HepG2 (cell line): ENCODE results near the gene SLC19A1. TPM values are rescaled to one million over a fixed set of nuclear protein-coding genes. Genes with fewer than 3 reads are reported as not detected.

Source experiments
- ATF6 ChIP-seq: sonication (generic); formaldehyde crosslinking; conservative IDR thresholded peaks from 2 replicates; pipeline ENCODE4 v1.4.0; 2020; ENCODE audit warnings: missing genetic modification reagents
- CAMTA2 ChIP-seq: sonication (generic); formaldehyde crosslinking; IDR thresholded peaks from 2 replicates; pipeline ENCODE4 v1.4.0; 2020; ENCODE audit warnings: mild to moderate bottlenecking, missing genetic modification reagents, borderline replicate concordance
- NFYB ChIP-seq: sonication (generic); formaldehyde crosslinking; IDR thresholded peaks from 2 replicates; pipeline ENCODE4 v1.4.0; 2020; ENCODE audit warnings: missing genetic modification reagents
- NR1H2 ChIP-seq: sonication (generic); formaldehyde crosslinking; IDR thresholded peaks from 2 replicates; pipeline ENCODE4 v1.8.1; 2022; ENCODE audit warnings: low read depth, missing genetic modification reagents, borderline replicate concordance
- ZBTB7B ChIP-seq: sonication (generic); formaldehyde crosslinking; IDR thresholded peaks from 2 replicates; pipeline ENCODE4 v1.4.0; 2020; ENCODE audit warnings: missing genetic modification reagents
- ZFP1 ChIP-seq: IDR thresholded peaks from 2 replicates; pipeline ENCODE4 v1.6.1; 2016
- ZNF619 ChIP-seq: sonication (generic); formaldehyde crosslinking; IDR thresholded peaks from 2 replicates; pipeline ENCODE4 v1.4.0; 2020; ENCODE audit warnings: mild to moderate bottlenecking, missing genetic modification reagents
- ZNF75D ChIP-seq: sonication (generic); formaldehyde crosslinking; IDR thresholded peaks from 2 replicates; pipeline ENCODE4 v1.8.1; 2023; ENCODE audit warnings: missing genetic modification reagents, mild to moderate bottlenecking, borderline replicate concordance
- polyA plus RNA-seq, 8 experiments: library from polyadenylated mRNA; depleted of rRNA in 3 of 8; stranded (reverse) in 7 of 8; unstranded in 1 of 8; fragments of >200 nt; fragmentation: Illumina TruSeq in 4 of 8; extraction: Trizol in 4 of 8; gene quantifications; 2 replicates each; pipeline versions ENCODE4 v1.2.1 to v1.2.3, GENCODE V29; 2011 to 2016; ENCODE audit warnings: low read depth in 4 of 8, missing spikeins in 1 of 8, mixed read lengths in 1 of 8; ENCODE audit not compliant: insufficient read depth in 1 of 8
- total RNA-seq, 5 experiments: library from RNA; depleted of rRNA; stranded (reverse); fragments of >200 nt; fragmentation: Illumina TruSeq; extraction: Trizol; gene quantifications; 2 replicates each; pipeline ENCODE4 v1.2.3, GENCODE V29; 2016; ENCODE audit warnings: low read depth in 1 of 5
- TF ChIP-seq, protein P1 (sequence below): sonication (generic); formaldehyde crosslinking; IDR thresholded peaks from 2 replicates; pipeline ENCODE4 v1.5.0; 2020; ENCODE audit warnings: missing genetic modification reagents, mild to moderate bottlenecking, borderline replicate concordance
- TF ChIP-seq, protein P2 (sequence below): sonication (generic); formaldehyde crosslinking; IDR thresholded peaks from 2 replicates; pipeline ENCODE4 v1.4.0; 2020; ENCODE audit warnings: missing genetic modification reagents
- TF ChIP-seq, protein P3 (sequence below): sonication (generic); formaldehyde crosslinking; IDR thresholded peaks from 2 replicates; pipeline ENCODE4 v1.5.0; 2020; ENCODE audit warnings: mild to moderate bottlenecking, missing genetic modification reagents
- TF ChIP-seq, protein P4 (sequence below): sonication (generic); formaldehyde crosslinking; IDR thresholded peaks from 2 replicates; pipeline ENCODE4 v1.5.0; 2020; ENCODE audit warnings: missing genetic modification reagents
- TF ChIP-seq, protein P5 (sequence below): sonication (generic); formaldehyde crosslinking; IDR thresholded peaks from 2 replicates; pipeline ENCODE4 v1.4.0; 2020; ENCODE audit warnings: missing genetic modification reagents, borderline replicate concordance

SLC19A1 gene
- total and polyA plus RNA-seq, 2 of the 13 experiments (the other 11 are each of a cell fraction or from before 2014, with no cell fraction given), result 21.8 to 23.0 TPM

DNA sequence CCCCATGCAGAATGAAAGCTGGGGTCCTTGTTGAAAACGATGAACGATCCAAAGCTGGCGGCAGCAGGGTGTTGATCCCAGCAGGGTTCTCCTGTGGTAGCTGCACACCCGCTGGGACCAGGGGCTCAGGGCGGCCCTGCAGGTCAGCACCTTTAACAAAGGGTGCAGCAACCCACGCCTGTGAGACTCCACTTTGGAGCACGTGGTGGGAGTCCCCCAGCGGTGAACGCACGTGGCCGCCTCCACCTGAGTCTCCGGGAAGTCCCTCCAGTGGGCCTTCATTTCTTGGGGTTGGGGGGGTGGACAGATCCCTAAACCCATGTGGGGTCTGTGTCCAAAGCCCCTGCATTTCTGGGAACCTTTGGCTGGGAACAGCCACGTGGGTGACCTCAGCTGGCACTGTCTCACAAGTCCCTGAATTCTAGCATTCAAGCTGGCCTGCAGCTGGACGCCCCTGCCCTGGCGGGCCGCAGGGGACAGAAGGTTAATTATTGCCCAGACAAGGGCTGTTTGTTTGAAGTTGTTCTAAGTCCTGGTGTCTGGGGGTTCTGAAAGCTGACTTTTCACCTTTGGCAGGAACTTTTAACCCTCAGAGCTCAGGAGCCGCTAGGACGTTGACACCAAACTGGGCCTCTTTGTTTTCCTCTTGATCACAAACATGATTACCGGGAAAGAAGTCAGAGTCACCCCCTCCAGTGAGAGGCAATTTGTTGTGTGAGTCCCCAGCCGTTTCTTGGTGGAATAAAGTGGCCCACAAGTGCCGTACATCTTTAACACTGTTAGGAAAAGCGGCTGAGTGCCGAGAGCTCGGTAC, 72.8 kb downstream of the SLC19A1 start (continued):
- TF ChIP-seq ZBTB7B (CRISPR knock-in tag) (peak; percentile 98), CAMTA2 (CRISPR knock-in tag) (no peak), ZNF75D (no peak), ZFP1 (peak; percentile 65; the same call in 1 of the 2 replicates), ATF6 (CRISPR knock-in tag) (0 out of 2 replicates have a peak, but pooled peaks have one; percentile 66), ZNF619 (CRISPR knock-in tag) (no peak; the same call in 1 of the 2 replicates), NFYB (CRISPR knock-in tag) (no peak), NR1H2 (CRISPR knock-in tag) (no peak)
- TF ChIP-seq, protein P1, sequence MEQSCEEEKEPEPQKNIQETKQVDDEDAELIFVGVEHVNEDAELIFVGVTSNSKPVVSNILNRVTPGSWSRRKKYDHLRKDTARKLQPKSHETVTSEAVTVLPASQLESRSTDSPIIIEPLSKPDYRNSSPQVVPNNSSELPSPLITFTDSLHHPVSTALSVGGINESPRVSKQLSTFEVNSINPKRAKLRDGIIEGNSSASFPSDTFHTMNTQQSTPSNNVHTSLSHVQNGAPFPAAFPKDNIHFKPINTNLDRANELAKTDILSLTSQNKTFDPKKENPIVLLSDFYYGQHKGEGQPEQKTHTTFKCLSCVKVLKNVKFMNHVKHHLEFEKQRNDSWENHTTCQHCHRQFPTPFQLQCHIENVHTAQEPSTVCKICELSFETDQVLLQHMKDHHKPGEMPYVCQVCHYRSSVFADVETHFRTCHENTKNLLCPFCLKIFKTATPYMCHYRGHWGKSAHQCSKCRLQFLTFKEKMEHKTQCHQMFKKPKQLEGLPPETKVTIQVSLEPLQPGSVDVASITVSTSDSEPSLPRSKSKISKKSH, result no peak; the same call in 1 of the 2 replicates
- TF ChIP-seq, protein P2, sequence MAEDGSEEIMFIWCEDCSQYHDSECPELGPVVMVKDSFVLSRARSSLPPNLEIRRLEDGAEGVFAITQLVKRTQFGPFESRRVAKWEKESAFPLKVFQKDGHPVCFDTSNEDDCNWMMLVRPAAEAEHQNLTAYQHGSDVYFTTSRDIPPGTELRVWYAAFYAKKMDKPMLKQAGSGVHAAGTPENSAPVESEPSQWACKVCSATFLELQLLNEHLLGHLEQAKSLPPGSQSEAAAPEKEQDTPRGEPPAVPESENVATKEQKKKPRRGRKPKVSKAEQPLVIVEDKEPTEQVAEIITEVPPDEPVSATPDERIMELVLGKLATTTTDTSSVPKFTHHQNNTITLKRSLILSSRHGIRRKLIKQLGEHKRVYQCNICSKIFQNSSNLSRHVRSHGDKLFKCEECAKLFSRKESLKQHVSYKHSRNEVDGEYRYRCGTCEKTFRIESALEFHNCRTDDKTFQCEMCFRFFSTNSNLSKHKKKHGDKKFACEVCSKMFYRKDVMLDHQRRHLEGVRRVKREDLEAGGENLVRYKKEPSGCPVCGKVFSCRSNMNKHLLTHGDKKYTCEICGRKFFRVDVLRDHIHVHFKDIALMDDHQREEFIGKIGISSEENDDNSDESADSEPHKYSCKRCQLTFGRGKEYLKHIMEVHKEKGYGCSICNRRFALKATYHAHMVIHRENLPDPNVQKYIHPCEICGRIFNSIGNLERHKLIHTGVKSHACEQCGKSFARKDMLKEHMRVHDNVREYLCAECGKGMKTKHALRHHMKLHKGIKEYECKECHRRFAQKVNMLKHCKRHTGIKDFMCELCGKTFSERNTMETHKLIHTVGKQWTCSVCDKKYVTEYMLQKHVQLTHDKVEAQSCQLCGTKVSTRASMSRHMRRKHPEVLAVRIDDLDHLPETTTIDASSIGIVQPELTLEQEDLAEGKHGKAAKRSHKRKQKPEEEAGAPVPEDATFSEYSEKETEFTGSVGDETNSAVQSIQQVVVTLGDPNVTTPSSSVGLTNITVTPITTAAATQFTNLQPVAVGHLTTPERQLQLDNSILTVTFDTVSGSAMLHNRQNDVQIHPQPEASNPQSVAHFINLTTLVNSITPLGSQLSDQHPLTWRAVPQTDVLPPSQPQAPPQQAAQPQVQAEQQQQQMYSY, result peak; percentile 42; the same call in 1 of the 2 replicates
- TF ChIP-seq, protein P3, sequence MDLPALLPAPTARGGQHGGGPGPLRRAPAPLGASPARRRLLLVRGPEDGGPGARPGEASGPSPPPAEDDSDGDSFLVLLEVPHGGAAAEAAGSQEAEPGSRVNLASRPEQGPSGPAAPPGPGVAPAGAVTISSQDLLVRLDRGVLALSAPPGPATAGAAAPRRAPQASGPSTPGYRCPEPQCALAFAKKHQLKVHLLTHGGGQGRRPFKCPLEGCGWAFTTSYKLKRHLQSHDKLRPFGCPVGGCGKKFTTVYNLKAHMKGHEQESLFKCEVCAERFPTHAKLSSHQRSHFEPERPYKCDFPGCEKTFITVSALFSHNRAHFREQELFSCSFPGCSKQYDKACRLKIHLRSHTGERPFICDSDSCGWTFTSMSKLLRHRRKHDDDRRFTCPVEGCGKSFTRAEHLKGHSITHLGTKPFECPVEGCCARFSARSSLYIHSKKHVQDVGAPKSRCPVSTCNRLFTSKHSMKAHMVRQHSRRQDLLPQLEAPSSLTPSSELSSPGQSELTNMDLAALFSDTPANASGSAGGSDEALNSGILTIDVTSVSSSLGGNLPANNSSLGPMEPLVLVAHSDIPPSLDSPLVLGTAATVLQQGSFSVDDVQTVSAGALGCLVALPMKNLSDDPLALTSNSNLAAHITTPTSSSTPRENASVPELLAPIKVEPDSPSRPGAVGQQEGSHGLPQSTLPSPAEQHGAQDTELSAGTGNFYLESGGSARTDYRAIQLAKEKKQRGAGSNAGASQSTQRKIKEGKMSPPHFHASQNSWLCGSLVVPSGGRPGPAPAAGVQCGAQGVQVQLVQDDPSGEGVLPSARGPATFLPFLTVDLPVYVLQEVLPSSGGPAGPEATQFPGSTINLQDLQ (CRISPR knock-in tag), result 0 out of 2 replicates have a peak, but pooled peaks have one; percentile 26
- TF ChIP-seq, protein P4, sequence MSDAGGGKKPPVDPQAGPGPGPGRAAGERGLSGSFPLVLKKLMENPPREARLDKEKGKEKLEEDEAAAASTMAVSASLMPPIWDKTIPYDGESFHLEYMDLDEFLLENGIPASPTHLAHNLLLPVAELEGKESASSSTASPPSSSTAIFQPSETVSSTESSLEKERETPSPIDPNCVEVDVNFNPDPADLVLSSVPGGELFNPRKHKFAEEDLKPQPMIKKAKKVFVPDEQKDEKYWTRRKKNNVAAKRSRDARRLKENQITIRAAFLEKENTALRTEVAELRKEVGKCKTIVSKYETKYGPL (CRISPR knock-in tag), result 0 out of 2 replicates have a peak, but pooled peaks have one; percentile 80
- TF ChIP-seq, protein P5, sequence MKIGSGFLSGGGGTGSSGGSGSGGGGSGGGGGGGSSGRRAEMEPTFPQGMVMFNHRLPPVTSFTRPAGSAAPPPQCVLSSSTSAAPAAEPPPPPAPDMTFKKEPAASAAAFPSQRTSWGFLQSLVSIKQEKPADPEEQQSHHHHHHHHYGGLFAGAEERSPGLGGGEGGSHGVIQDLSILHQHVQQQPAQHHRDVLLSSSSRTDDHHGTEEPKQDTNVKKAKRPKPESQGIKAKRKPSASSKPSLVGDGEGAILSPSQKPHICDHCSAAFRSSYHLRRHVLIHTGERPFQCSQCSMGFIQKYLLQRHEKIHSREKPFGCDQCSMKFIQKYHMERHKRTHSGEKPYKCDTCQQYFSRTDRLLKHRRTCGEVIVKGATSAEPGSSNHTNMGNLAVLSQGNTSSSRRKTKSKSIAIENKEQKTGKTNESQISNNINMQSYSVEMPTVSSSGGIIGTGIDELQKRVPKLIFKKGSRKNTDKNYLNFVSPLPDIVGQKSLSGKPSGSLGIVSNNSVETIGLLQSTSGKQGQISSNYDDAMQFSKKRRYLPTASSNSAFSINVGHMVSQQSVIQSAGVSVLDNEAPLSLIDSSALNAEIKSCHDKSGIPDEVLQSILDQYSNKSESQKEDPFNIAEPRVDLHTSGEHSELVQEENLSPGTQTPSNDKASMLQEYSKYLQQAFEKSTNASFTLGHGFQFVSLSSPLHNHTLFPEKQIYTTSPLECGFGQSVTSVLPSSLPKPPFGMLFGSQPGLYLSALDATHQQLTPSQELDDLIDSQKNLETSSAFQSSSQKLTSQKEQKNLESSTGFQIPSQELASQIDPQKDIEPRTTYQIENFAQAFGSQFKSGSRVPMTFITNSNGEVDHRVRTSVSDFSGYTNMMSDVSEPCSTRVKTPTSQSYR (CRISPR knock-in tag), result peak; percentile 66; the same call in 1 of the 2 replicates
